Ishikawa (cell line): ENCODE measurements around the gene CD34.

Experiments
- RAD21 ChIP-seq: IDR thresholded peaks from 2 replicates; pipeline ENCODE4 v1.6.1; 2012; ENCODE audit warnings: low read depth
- TAF1 ChIP-seq: IDR thresholded peaks from 2 replicates; pipeline ENCODE4 v1.6.1; 2012; ENCODE audit warnings: low read depth, mild to moderate bottlenecking
- TEAD4 ChIP-seq: IDR thresholded peaks from 2 replicates; pipeline ENCODE4 v1.6.1; 2012

- TF ChIP-seq TAF1 (no peak), TEAD4 (no peak), RAD21 (no peak)
These were observed 59.2 kb downstream of the CD34 start for GRCh38 chr1:207851696-207852095.
